Transverse colon (tissue), 4 donors: ENCODE results near the gene MLH3. TPM values are rescaled to one million over a fixed set of nuclear protein-coding genes. Genes with fewer than 3 reads are reported as not detected.

Experiments
- DNase-seq: peaks from one replicate; pipeline ENCODE4 v3.0.0-alpha.2; 2019
- H3K27ac ChIP-seq, 4 donors: fragments of 200-600 bp; sonication (generic); 2 replicates each; pipeline ENCODE4 v1.5.1; 2016 to 2018; ENCODE audit warnings: inconsistent platforms in 4 of 4
- H3K27me3 ChIP-seq: fragments of 200-600 bp; sonication (generic); 2 replicates; pipeline ENCODE4 v1.5.1; 2017; ENCODE audit warnings: inconsistent platforms
- H3K36me3 ChIP-seq, 4 donors: fragments of 200-600 bp; sonication (generic); 2 replicates each; pipeline ENCODE4 v1.5.1; 2017 to 2019; ENCODE audit warnings: inconsistent platforms in 4 of 4
- H3K4me1 ChIP-seq, 4 donors: fragments of 200-600 bp; sonication (generic); 2 replicates each; pipeline ENCODE4 v1.5.1; 2017 to 2020; ENCODE audit warnings: inconsistent platforms in 4 of 4
- H3K4me3 ChIP-seq, 4 donors: fragments of 200-600 bp; sonication (generic); 1 replicate in 1 of 4; 2 replicates in 3 of 4; pipeline versions ENCODE4 v1.5.1 to v1.6.1; 2017 to 2019; ENCODE audit warnings: inconsistent platforms in 4 of 4
- H3K9me3 ChIP-seq, 2 donors: fragments of 200-600 bp; sonication (generic); 2 replicates each; pipeline ENCODE4 v1.5.1; 2017 to 2019; ENCODE audit warnings: inconsistent platforms in 2 of 2
- EP300 ChIP-seq: sonication (generic); formaldehyde crosslinking; IDR thresholded peaks from one replicate; pipeline ENCODE4 v1.6.1; 2017; ENCODE audit warnings: antibody characterized with exemption, low read depth
- POLR2A ChIP-seq: fragments of 450-650 bp; IDR thresholded peaks from one replicate; pipeline ENCODE4 v1.6.1; 2016; ENCODE audit warnings: antibody characterized with exemption, mild to moderate bottlenecking, moderate library complexity
- POLR2AphosphoS5 ChIP-seq, 3 donors: sonication (generic); formaldehyde crosslinking; IDR thresholded peaks; one replicate each; pipeline ENCODE4 v1.6.1; 2016; ENCODE audit warnings: antibody characterized with exemption in 3 of 3
- WGBS, 2 donors: methylation state at CpG; one replicate each; pipeline ENCODE4 v1.1.5; 2018; ENCODE audit warnings: low coverage in 1 of 2; 5-methylcytosine and 5-hydroxymethylcytosine counted together
- in situ Hi-C, 4 donors: fragments of 200-750 bp; cut with MboI; loops; one replicate each; pipeline versions ENCODE4 v1.15.0 to v1.15.1; 2017; ENCODE audit warnings: low sequenced_read_pairs in 3 of 4, low pct_ligation_motif_present in 1 of 4, low pct_unique_long_range_greater_than_20kb in 1 of 4
- intact Hi-C: fragments of 100-400 bp; cut with DNase I; formaldehyde crosslinking; loops from one replicate; pipeline ENCODE4 v1.15.1; 2023; ENCODE audit warnings: low total_unique reads
- total RNA-seq, 4 donors: library from RNA; depleted of rRNA; stranded (reverse); fragments of >200 nt; gene quantifications; one replicate each; pipeline ENCODE4 v1.1.0, GENCODE V29; 2016
- TF ChIP-seq, protein P1 (sequence below), 5 experiments: fragments of 200-600 bp in 3 of 5; fragments of 450-650 bp in 2 of 5; sonication (generic) in 3 of 5; IDR thresholded peaks; 1 replicate in 2 of 5; 2 replicates in 3 of 5; pipeline ENCODE4 v1.5.1; 2016 to 2017; ENCODE audit warnings: antibody characterized with exemption in 5 of 5, inconsistent platforms in 3 of 5, mild to moderate bottlenecking in 2 of 5, moderate library complexity in 1 of 5

Gene MLH3
- total RNA-seq, 4 donors from 2014 or later: 24.5 to 58.3 (median 42.5) TPM

DNA sequence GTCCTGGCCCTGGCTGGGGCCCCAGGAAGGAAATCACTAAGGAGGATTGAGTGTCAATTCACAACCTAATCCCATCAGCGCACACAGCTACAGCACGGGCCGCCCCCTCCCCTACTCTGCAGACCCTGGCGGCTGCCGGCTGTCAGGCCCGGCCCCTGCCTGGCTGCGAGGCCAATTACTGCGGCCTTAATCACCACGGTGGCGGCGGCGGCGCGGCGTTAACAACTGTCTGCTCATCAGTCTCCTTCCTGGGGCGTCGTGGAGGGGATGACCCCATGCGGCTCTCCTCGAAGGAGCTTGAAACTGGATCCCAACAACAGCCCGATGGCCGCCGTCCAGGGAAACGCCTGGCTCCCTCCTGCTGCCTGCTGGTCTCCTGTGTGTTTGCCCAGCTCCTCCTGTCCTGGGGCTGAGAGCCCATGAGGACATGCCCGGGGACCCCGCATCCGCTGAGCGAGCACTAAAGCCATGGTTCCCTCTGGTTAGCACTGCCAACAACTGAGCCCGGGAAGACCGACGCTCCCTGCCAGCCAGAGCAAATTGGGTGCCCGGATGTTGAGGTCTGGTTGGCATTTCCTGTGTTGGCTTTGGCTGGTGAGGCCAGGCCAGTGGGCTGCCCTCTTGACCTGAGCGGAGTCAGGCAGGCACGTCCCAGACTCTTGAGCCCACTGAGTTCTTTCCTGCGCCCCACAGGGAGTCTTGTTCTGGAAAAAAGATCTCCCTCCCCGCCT is 70.4 kb downstream of the MLH3 start:
- intact Hi-C loops: loop anchor here (5.0 kb wide), 1 partner anchor 799 kb away; no protein-coding TSS in a partner anchor
- Histone ChIP-seq H3K27me3 (no peaks in the 10 kb centered on the region), H3K27ac (no peak overlapping the region), H3K4me3 (no peak overlapping the region), H3K4me1 (no peaks in the 10 kb centered on the region), H3K36me3 (no peaks in the 10 kb centered on the region), H3K9me3 (no peaks in the 10 kb centered on the region)
- TF ChIP-seq, protein P1, sequence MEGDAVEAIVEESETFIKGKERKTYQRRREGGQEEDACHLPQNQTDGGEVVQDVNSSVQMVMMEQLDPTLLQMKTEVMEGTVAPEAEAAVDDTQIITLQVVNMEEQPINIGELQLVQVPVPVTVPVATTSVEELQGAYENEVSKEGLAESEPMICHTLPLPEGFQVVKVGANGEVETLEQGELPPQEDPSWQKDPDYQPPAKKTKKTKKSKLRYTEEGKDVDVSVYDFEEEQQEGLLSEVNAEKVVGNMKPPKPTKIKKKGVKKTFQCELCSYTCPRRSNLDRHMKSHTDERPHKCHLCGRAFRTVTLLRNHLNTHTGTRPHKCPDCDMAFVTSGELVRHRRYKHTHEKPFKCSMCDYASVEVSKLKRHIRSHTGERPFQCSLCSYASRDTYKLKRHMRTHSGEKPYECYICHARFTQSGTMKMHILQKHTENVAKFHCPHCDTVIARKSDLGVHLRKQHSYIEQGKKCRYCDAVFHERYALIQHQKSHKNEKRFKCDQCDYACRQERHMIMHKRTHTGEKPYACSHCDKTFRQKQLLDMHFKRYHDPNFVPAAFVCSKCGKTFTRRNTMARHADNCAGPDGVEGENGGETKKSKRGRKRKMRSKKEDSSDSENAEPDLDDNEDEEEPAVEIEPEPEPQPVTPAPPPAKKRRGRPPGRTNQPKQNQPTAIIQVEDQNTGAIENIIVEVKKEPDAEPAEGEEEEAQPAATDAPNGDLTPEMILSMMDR (IDR thresholded peaks at IDR 0.05): no peak
- TF ChIP-seq EP300: no peak
- TF ChIP-seq POLR2A: no peak
- no peak for TF ChIP-seq POLR2AphosphoS5 (IDR thresholded peaks at IDR 0.05)
- 74% methylated on average over 23 of the region's 35 CpGs; no CpG with 5 or more reads in 1 of the 2 donors for WGBS, 2 donors
- DNase-seq: no peak
- in situ Hi-C loops: no loop called here

DNA sequence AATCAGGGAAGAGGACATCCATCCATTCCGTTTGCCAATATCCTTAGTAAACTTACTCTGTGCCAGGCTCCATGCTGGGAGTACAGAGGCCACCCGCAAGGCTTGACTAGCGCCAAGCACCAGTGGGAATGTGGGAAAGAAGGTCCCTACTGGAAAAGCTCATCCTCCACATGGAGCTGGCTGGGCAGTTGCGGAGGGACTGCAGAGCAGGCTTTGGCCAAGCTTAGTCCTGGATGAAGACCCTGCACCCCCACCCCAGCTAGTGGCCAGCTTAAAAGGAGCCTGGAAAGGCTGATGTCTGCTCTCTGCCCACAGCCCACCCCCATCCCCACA is 70.9 kb downstream of the MLH3 start:
- Histone ChIP-seq H3K27me3 (no peaks in the 10 kb centered on the region), H3K4me1 (peaks cover 0 to 2% (median 0%) of the 10 kb centered on the region in 4 donors), H3K9me3 (no peaks in the 10 kb centered on the region), H3K27ac (no peak overlapping the region), H3K4me3 (no peak overlapping the region), H3K36me3 (no peaks in the 10 kb centered on the region)
- no peak for DNase-seq
- no peak for TF ChIP-seq EP300
- no peak for TF ChIP-seq POLR2A
- TF ChIP-seq POLR2AphosphoS5 (IDR thresholded peaks at IDR 0.05): no peak
- TF ChIP-seq, protein P1 (IDR thresholded peaks at IDR 0.05): no peak
- intact Hi-C loops (loop anchor here (5.0 kb wide), 1 partner anchor 798 kb away; no protein-coding TSS in a partner anchor), in situ Hi-C loops (no loop called here)
- 91 to 100% methylated on average over 3 of the region's 4 CpGs for WGBS, 2 donors

DNA sequence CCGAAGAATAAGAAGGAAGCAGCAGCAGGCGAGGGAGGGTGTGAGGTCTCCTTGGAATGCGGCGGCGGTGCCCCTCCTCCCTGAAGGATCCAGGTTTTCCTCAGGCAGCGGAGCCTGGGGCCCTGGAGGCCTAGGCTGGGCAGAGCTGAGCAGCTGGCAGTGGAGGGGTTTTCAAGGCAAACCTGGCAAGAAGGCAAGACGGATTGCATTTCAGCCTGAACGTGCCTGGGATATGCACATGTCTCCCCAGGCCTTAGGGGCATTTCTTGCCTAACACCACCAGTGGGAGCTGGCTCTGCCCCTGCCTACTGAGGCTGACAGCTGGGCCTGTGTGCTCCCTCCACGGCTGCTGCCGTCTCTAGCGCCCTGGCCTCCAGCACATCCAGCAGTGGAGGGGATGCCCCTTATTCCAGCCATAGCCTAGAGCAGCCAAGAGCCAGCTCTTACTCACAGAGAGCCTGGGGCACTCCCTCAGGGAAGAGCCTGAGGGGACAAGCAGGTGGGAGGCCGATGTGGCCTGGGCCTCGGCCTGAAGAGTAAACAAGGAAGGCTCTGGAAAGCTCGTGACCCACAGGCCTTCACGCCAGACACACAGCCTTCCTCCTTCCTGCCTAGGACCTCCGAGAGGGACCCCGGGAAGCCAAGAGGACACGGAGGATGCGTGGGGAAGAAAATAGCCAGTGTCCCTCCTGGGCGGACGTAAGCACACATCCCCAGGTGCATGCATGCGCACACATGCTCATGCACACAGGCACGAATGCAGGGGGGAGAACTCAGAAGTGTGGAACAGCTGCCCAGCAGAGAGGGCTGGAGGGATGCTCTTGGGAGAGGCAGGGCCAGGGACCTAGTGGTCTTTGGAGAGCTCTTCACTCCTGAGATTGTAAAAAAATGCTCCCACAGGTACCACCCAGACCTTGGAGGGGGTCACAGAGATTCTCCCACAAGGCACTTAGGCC is 71.5 kb downstream of the MLH3 start:
- intact Hi-C loops: loop anchor here (5.0 kb wide), 1 partner anchor 797 kb away; no protein-coding TSS in a partner anchor
- Histone ChIP-seq H3K4me3 (no peak overlapping the region), H3K27ac (no peak overlapping the region), H3K27me3 (no peaks in the 10 kb centered on the region), H3K36me3 (no peaks in the 10 kb centered on the region), H3K4me1 (peaks cover 0 to 3% (median 1%) of the 10 kb centered on the region in 4 donors), H3K9me3 (no peaks in the 10 kb centered on the region)
- WGBS, 2 donors: 81 to 92% methylated on average over 6 to 23 of the region's 23 CpGs
- DNase-seq: no peak
- TF ChIP-seq, protein P1 (IDR thresholded peaks at IDR 0.05): no peak
- TF ChIP-seq EP300 (no peak), POLR2AphosphoS5 (IDR thresholded peaks at IDR 0.05) (no peak), POLR2A (no peak)
- in situ Hi-C loops: no loop called here

DNA sequence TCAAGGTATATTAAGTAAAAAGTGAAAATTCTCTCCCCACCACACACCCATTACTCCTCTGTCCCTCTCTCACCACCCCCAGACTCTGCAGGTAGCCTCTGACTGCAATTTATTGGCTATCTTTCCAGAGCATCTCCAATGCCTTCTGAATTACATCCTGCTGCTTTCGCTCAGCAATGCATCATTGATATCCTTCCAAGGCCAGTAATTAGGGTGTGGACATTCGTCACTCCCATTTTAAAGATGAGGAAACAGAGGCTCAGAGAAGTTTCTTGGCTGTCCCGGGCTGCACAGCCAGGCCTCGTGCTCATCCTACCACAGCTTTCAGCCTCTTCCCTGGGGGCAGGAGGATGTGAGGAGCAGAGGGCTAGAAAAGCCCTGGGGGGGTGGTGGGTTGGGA is 72.2 kb downstream of the MLH3 start:
- in situ Hi-C loops: no loop called here
- no peak overlapping the region for H3K4me3 ChIP-seq
- no peak for DNase-seq
- 77 to 80% methylated on average over 1 to 4 of the region's 4 CpGs for WGBS, 2 donors
- intact Hi-C loops: no loop called here
- no peak overlapping the region for H3K27ac ChIP-seq
- no peak for TF ChIP-seq POLR2A
- TF ChIP-seq, protein P1 (IDR thresholded peaks at IDR 0.05): no peak
- no peak for TF ChIP-seq POLR2AphosphoS5 (IDR thresholded peaks at IDR 0.05)
- TF ChIP-seq EP300: no peak
- H3K36me3 ChIP-seq: no peaks in the 10 kb centered on the region
- no peaks in the 10 kb centered on the region for H3K27me3 ChIP-seq
- peaks cover 0 to 10% (median 1%) of the 10 kb centered on the region in 4 donors for H3K4me1 ChIP-seq
- H3K9me3 ChIP-seq: no peaks in the 10 kb centered on the region
